ENCODE data around the gene HIRIP3. TPM values are rescaled to one million over a fixed set of nuclear protein-coding genes. Genes with fewer than 3 reads are reported as not detected.

Gene HIRIP3
- total RNA-seq, 2 donors from 2014 or later = 10.8 to 22.4 TPM

GRCh38 chr16:29950806-29951461 is 44.5 kb downstream of the HIRIP3 start:
- no peaks in the 10 kb centered on the region for H3K9me3 ChIP-seq
- H3K4me3 ChIP-seq = no peak overlapping the region
- no peaks in the 10 kb centered on the region for H3K27me3 ChIP-seq (replicated peaks; ENCODE audit: insufficient read depth)
- H3K36me3 ChIP-seq = no peaks in the 10 kb centered on the region
- TF ChIP-seq POLR2A (IDR thresholded peaks at IDR 0.05) (no peak), POLR2AphosphoS5 (IDR thresholded peaks at IDR 0.05) (no peak), CTCF (IDR thresholded peaks at IDR 0.05) (no peak)
- 90% methylated on average over 4 of the region's 4 CpGs for WGBS
- intact Hi-C loops (cut with DNase I) = no loop called here
- DNase-seq (ENCODE audit: low spot score) = no peak
- no peaks in the 10 kb centered on the region for H3K4me1 ChIP-seq (replicated peaks)
- H3K27ac ChIP-seq = no peak overlapping the region

- WGBS = 94% methylated on average over 2 of the region's 2 CpGs
- TF ChIP-seq CTCF (IDR thresholded peaks at IDR 0.05) (no peak), POLR2A (IDR thresholded peaks at IDR 0.05) (no peak), POLR2AphosphoS5 (IDR thresholded peaks at IDR 0.05) (no peak)
- no peaks in the 10 kb centered on the region for H3K27me3 ChIP-seq (replicated peaks; ENCODE audit: insufficient read depth)
- H3K4me3 ChIP-seq = no peak overlapping the region
- no peak for DNase-seq (ENCODE audit: low spot score)
- intact Hi-C loops (cut with DNase I) = no loop called here
- no peaks in the 10 kb centered on the region for H3K9me3 ChIP-seq
- H3K27ac ChIP-seq = no peak overlapping the region
- no peaks in the 10 kb centered on the region for H3K36me3 ChIP-seq
- no peaks in the 10 kb centered on the region for H3K4me1 ChIP-seq (replicated peaks)
Observed at GRCh38 chr16:29947897-29948296, 47.5 kb downstream of the HIRIP3 start.

- peak; percentile 47 for DNase-seq (ENCODE audit: low spot score)
- Histone ChIP-seq H3K27me3 (replicated peaks; ENCODE audit: insufficient read depth) (no peaks in the 10 kb centered on the region), H3K36me3 (no peaks in the 10 kb centered on the region), H3K4me3 (no peak overlapping the region), H3K27ac (no peak overlapping the region), H3K4me1 (replicated peaks) (no peaks in the 10 kb centered on the region), H3K9me3 (no peaks in the 10 kb centered on the region)
- 26% methylated on average over 11 of the region's 11 CpGs for WGBS
- TF ChIP-seq POLR2AphosphoS5 (IDR thresholded peaks at IDR 0.05) (peak; percentile 76), CTCF (IDR thresholded peaks at IDR 0.05) (no peak), POLR2A (IDR thresholded peaks at IDR 0.05) (no peak)
- intact Hi-C loops (cut with DNase I) = no loop called here
Observed at GRCh38 chr16:29943846-29944799, 51.3 kb downstream of the HIRIP3 start.

Other genes starting within 250 kb of the HIRIP3 start
- 1 to 10 TPM; 1.1 to 1.2 TPM for gene C16orf54, start 249.6 kb downstream of the HIRIP3 start, total RNA-seq
- gene ZG16, start 217.4 kb downstream of the HIRIP3 start, total RNA-seq = not detected
- gene KIF22, start 204.9 kb downstream of the HIRIP3 start, total RNA-seq = 10 to 100 TPM; 58.5 to 89.6 TPM
- gene MAZ, start 189.1 kb downstream of the HIRIP3 start, total RNA-seq = 100 to 1,000 TPM; 180 to 188 TPM
- gene PRRT2, start 183.4 kb downstream of the HIRIP3 start, total RNA-seq = 10 to 100 TPM in 1 of 2 donors, 1 to 10 TPM in 1; 6.6 to 19.2 TPM
- gene PAGR1, start 179.5 kb downstream of the HIRIP3 start, total RNA-seq = 10 to 100 TPM; 64.3 to 64.4 TPM
- 100 to 1,000 TPM in 1 of 2 donors, 10 to 100 TPM in 1; 59.3 to 247 TPM for gene MVP, start 175.2 kb downstream of the HIRIP3 start, total RNA-seq
- 100 to 1,000 TPM; 121 to 132 TPM for gene CDIPT, start 132.4 kb downstream of the HIRIP3 start, total RNA-seq
- gene SEZ6L2, start 96.1 kb downstream of the HIRIP3 start, total RNA-seq = 10 to 100 TPM; 60.7 to 62.9 TPM
- 1 to 10 TPM; 1.2 to 5.1 TPM for gene ASPHD1, start 95.1 kb downstream of the HIRIP3 start, total RNA-seq
- 100 to 1,000 TPM in 1 of 2 donors, 10 to 100 TPM in 1; 15.9 to 134 TPM for gene KCTD13, start 69.4 kb downstream of the HIRIP3 start, total RNA-seq
- 100 to 1,000 TPM; 188 to 218 TPM for gene TMEM219, start 33.5 kb downstream of the HIRIP3 start, total RNA-seq
- gene TAOK2, start 21.7 kb downstream of the HIRIP3 start, total RNA-seq = 10 to 100 TPM; 43.8 to 97.4 TPM
- gene INO80E, start 624 bp upstream of the HIRIP3 start, total RNA-seq = 100 to 1,000 TPM in 1 of 2 donors, 10 to 100 TPM in 1; 51.8 to 113 TPM
- 1 to 10 TPM; 3.0 to 6.4 TPM for gene DOC2A, start 15.4 kb upstream of the HIRIP3 start, total RNA-seq
- gene C16orf92, start 27.6 kb upstream of the HIRIP3 start, total RNA-seq = not detected
- 10 to 100 TPM in 1 of 2 donors, under 1 TPM in 1; 0.46 to 17.2 TPM for gene TLCD3B, start 35.7 kb upstream of the HIRIP3 start, total RNA-seq
- gene ALDOA, start 70.1 kb upstream of the HIRIP3 start, total RNA-seq = 100 to 1,000 TPM; 884 to 943 TPM
- gene PPP4C, start 80.4 kb upstream of the HIRIP3 start, total RNA-seq = 10 to 100 TPM; 67.8 to 85.4 TPM
- gene TBX6, start 96.3 kb upstream of the HIRIP3 start, total RNA-seq = 1 to 10 TPM; 1.5 to 2.5 TPM
- gene YPEL3, start 100.6 kb upstream of the HIRIP3 start, total RNA-seq = 100 to 1,000 TPM; 150 to 164 TPM
- gene GDPD3, start 117.9 kb upstream of the HIRIP3 start, total RNA-seq = 1 to 10 TPM in 1 of 2 donors, under 1 TPM in 1; 0.91 to 2.4 TPM
- gene MAPK3, start 127.6 kb upstream of the HIRIP3 start, total RNA-seq = 10 to 100 TPM; 19.0 to 77.4 TPM
- 10 to 100 TPM in 1 of 2 donors, 1 to 10 TPM in 1; 8.9 to 14.7 TPM for gene CORO1A, start 188.0 kb upstream of the HIRIP3 start, total RNA-seq
- gene BOLA2B, start 198.0 kb upstream of the HIRIP3 start, total RNA-seq = 100 to 1,000 TPM; 137 to 151 TPM
- gene SLX1A, start 198.3 kb upstream of the HIRIP3 start, total RNA-seq = 10 to 100 TPM; 36.8 to 41.3 TPM
- gene SULT1A3, start 203.6 kb upstream of the HIRIP3 start, total RNA-seq = 10 to 100 TPM in 1 of 2 donors, 1 to 10 TPM in 1; 8.8 to 10.2 TPM